ENCODE measurements around the gene ERICH6B. TPM values are rescaled to one million over a fixed set of nuclear protein-coding genes. Genes with fewer than 3 reads are reported as not detected.

The ERICH6B gene
- polyA plus RNA-seq, 3 donors: not detected

- no CpG with 5 or more reads among the region's 6 CpGs for WGBS (ENCODE audit: insufficient coverage)
- no peak overlapping the region for H3K4me3 Mint-ChIP-seq
These were observed 69.7 kb downstream of the ERICH6B start for GRCh38 chr13:45545686-45546409.

GRCh38 chr13:45544520-45544919, 71.0 kb downstream of the ERICH6B start:
- no peak overlapping the region for H3K27ac Mint-ChIP-seq
- H3K36me3 Mint-ChIP-seq: no peaks in the 10 kb centered on the region
- DNase-seq: no peak
- no peak overlapping the region for H3K4me3 Mint-ChIP-seq
- Histone ChIP-seq H2AFZ (ENCODE audit: insufficient read depth, low read depth, low read length, poor library complexity, severe bottlenecking) (no peak overlapping the region), H3K4me1 (ENCODE audit: control insufficient read depth in 1 of 2, insufficient read depth in 2 of 2, low read length in 2 of 2) (no peaks in the 10 kb centered on the region), H3K9me3 (replicated peaks in 1 of 2; ENCODE audit: control insufficient read depth in 1 of 2, insufficient read depth in 1 of 2, low read length in 2 of 2) (no peaks in the 10 kb centered on the region), H3K36me3 (replicated peaks in 1 of 2; ENCODE audit: control insufficient read depth in 1 of 2, insufficient read depth in 2 of 2, low read length in 2 of 2) (no peaks in the 10 kb centered on the region), H4K20me1 (ENCODE audit: insufficient read depth, low read length) (no peaks in the 10 kb centered on the region), H3K27me3 (ENCODE audit: control insufficient read depth in 2 of 2, insufficient read depth in 2 of 2, low read length in 2 of 2) (no peaks in the 10 kb centered on the region), H3K9ac (ENCODE audit: insufficient read depth, low read length, poor library complexity, severe bottlenecking) (no peak overlapping the region), H3K4me3 (replicated peaks in 1 of 3; ENCODE audit: low read depth in 2 of 3, low read length in 3 of 3) (no peak overlapping the region), H3K4me2 (replicated peaks; ENCODE audit: extremely low read depth, low read length, poor library complexity, severe bottlenecking) (no peak overlapping the region), H3K79me2 (ENCODE audit: insufficient read depth, low read length) (no peaks in the 10 kb centered on the region), H3K27ac (ENCODE audit: low read depth in 1 of 2, low read length in 2 of 2) (no peak overlapping the region)
- peaks cover 2 to 8% (median 6%) of the 10 kb centered on the region in 3 donors for H3K27me3 Mint-ChIP-seq (ENCODE audit: low read depth in 3 of 3)
- intact Hi-C loops (cut with micrococcal nuclease): no loop called here
- H3K9me3 Mint-ChIP-seq: peaks cover 0 to 2% (median 0%) of the 10 kb centered on the region in 7 donors
- WGBS (ENCODE audit: insufficient coverage): 87% methylated on average over 1 of the region's 2 CpGs
- TF ChIP-seq CTCF (IDR thresholded peaks at IDR 0.05): no peak
- no peaks in the 10 kb centered on the region for H3K4me1 Mint-ChIP-seq

More at GRCh38 chr13:45545686-45546409, 69.7 kb downstream of the ERICH6B start:
- Histone ChIP-seq H3K4me1 (ENCODE audit: control insufficient read depth in 1 of 2, insufficient read depth in 2 of 2, low read length in 2 of 2) (no peaks in the 10 kb centered on the region), H3K36me3 (replicated peaks in 1 of 2; ENCODE audit: control insufficient read depth in 1 of 2, insufficient read depth in 2 of 2, low read length in 2 of 2) (no peaks in the 10 kb centered on the region), H3K4me2 (replicated peaks; ENCODE audit: extremely low read depth, low read length, poor library complexity, severe bottlenecking) (no peak overlapping the region), H4K20me1 (ENCODE audit: insufficient read depth, low read length) (no peaks in the 10 kb centered on the region), H3K27me3 (ENCODE audit: control insufficient read depth in 2 of 2, insufficient read depth in 2 of 2, low read length in 2 of 2) (no peaks in the 10 kb centered on the region), H3K9me3 (replicated peaks in 1 of 2; ENCODE audit: control insufficient read depth in 1 of 2, insufficient read depth in 1 of 2, low read length in 2 of 2) (no peaks in the 10 kb centered on the region), H3K9ac (ENCODE audit: insufficient read depth, low read length, poor library complexity, severe bottlenecking) (no peak overlapping the region), H3K27ac (ENCODE audit: low read depth in 1 of 2, low read length in 2 of 2) (no peak overlapping the region), H3K4me3 (replicated peaks in 1 of 3; ENCODE audit: low read depth in 2 of 3, low read length in 3 of 3) (no peak overlapping the region), H3K79me2 (ENCODE audit: insufficient read depth, low read length) (no peaks in the 10 kb centered on the region), H2AFZ (ENCODE audit: insufficient read depth, low read depth, low read length, poor library complexity, severe bottlenecking) (no peak overlapping the region)
- no peak for DNase-seq
- H3K27ac Mint-ChIP-seq: no peak overlapping the region
- TF ChIP-seq CTCF (IDR thresholded peaks at IDR 0.05): no peak
- peaks cover 2 to 8% (median 6%) of the 10 kb centered on the region in 3 donors for H3K27me3 Mint-ChIP-seq (ENCODE audit: low read depth in 3 of 3)
- H3K4me1 Mint-ChIP-seq: no peaks in the 10 kb centered on the region
- no peaks in the 10 kb centered on the region for H3K36me3 Mint-ChIP-seq
- intact Hi-C loops (cut with micrococcal nuclease): no loop called here
- no peaks in the 10 kb centered on the region for H3K9me3 Mint-ChIP-seq
